Activated T-cell treated with anti-CD3 and anti-CD28 coated beads, Interleukin-2, amount 50 U/mL, for 72 hours (primary cell): Measurements from ENCODE around the gene KIF26B. TPM values are rescaled to one million over a fixed set of nuclear protein-coding genes. Genes with fewer than 3 reads are reported as not detected.

Experiments
- ATAC-seq, 2 donors: fragments of 150-1000 bp; cut with Tn5 transposase; replicated peaks in 1 of 2; 2 replicates each; pipeline ENCODE4 v1.10.0; 2021; ENCODE audit warnings: moderate library complexity in 2 of 2, mild to moderate bottlenecking in 1 of 2
- DNase-seq, 2 donors: peaks; one replicate each; pipeline ENCODE4 v3.0.0; 2021 to 2022; ENCODE audit warnings: mixed read lengths in 1 of 2
- H3K27ac Mint-ChIP-seq: one replicate; pipeline ENCODE4 v1.8.0; 2022; ENCODE audit warnings: mild to moderate bottlenecking, moderate library complexity, mixed read lengths
- H3K27me3 Mint-ChIP-seq: one replicate; pipeline ENCODE4 v1.8.0; 2022; ENCODE audit warnings: low read depth, mixed read lengths
- H3K36me3 Mint-ChIP-seq, 2 donors: one replicate each; pipeline ENCODE4 v1.8.0; 2022; ENCODE audit warnings: mixed read lengths in 2 of 2, mild to moderate bottlenecking in 1 of 2; ENCODE audit not compliant: insufficient read depth in 2 of 2
- H3K4me1 Mint-ChIP-seq: one replicate; pipeline ENCODE4 v1.8.0; 2022; ENCODE audit warnings: low read depth, mixed read lengths
- H3K4me3 Mint-ChIP-seq, 2 donors: one replicate each; pipeline ENCODE4 v1.8.0; 2022; ENCODE audit warnings: mild to moderate bottlenecking in 2 of 2, mixed read lengths in 2 of 2, moderate library complexity in 2 of 2
- H3K9me3 Mint-ChIP-seq, 2 donors: one replicate each; pipeline ENCODE4 v1.8.0; 2022; ENCODE audit warnings: mixed read lengths in 2 of 2
- total RNA-seq, 2 donors: library from RNA; stranded (reverse); gene quantifications; one replicate each; pipeline ENCODE4 v1.2.3, GENCODE V29; 2022

Gene KIF26B
- total RNA-seq, 2 donors from 2014 or later = 0.25 to 0.34 TPM

DNA sequence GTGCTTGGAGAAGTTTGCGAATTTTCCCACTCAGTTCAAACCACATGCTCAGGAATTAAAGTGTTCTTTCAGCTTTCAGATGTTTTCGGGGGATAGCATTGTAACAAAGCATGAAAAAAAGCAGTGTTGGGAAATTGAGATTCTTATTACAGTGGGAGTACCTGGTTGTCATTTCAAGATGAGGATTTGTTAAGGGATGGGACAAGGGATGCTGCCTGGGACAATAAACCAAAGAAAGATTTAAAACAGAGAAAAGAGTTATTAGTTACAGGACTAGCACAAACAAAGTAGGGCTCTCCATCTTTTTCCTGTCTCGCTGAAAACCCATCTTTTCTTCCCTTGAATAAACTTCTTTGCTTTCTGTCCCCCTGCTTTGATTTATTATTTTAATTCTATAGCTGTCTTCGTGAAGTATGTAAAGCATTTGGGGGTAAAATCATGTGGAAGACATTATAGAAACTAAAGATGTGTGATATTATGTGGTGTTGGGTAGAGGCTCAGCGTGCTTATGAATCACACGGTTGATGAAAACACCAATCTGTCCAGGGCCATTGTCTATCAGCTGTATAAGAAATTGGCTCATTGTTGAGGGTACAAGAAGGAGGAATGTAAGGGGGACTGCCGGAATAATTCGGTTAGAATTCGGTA lies 277.6 kb downstream of the KIF26B start:
- peaks cover 0 to 1% of the 10 kb centered on the region in 2 donors for H3K36me3 Mint-ChIP-seq
- H3K4me1 Mint-ChIP-seq = no peaks in the 10 kb centered on the region
- H3K27ac Mint-ChIP-seq = no peak overlapping the region
- H3K9me3 Mint-ChIP-seq = no peaks in the 10 kb centered on the region
- peaks cover 5% of the 10 kb centered on the region for H3K27me3 Mint-ChIP-seq
- no peak overlapping the region for H3K4me3 Mint-ChIP-seq
- no peak for ATAC-seq
- DNase-seq = no peak

DNA sequence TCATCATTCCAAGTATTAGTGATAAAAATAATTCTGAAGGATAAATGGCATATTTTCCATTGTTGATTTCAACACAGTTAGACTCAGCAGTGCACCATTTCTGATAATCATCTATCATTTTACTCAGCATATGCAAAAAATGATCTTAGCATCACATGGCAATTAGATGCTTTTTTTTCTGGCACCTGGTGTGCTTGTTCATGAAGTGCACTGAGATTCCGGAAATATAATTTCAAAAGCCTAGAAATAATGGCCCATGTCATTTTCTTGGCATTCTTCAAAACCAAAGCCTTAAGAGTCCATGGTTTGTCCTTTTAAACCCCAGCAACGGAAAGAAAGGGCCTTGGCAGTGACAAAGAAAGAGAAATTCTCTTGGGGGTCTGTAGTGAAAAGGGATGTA lies 278.8 kb downstream of the KIF26B start:
- no peaks in the 10 kb centered on the region for H3K9me3 Mint-ChIP-seq
- no peak for ATAC-seq
- no peak overlapping the region for H3K27ac Mint-ChIP-seq
- no peak overlapping the region for H3K4me3 Mint-ChIP-seq
- H3K4me1 Mint-ChIP-seq = no peaks in the 10 kb centered on the region
- DNase-seq = no peak
- H3K36me3 Mint-ChIP-seq = peaks cover 0 to 1% of the 10 kb centered on the region in 2 donors
- peaks cover 11% of the 10 kb centered on the region for H3K27me3 Mint-ChIP-seq

- no peak overlapping the region for H3K27ac Mint-ChIP-seq
- H3K27me3 Mint-ChIP-seq = peaks cover 13% of the 10 kb centered on the region
- ATAC-seq (no peak), DNase-seq (no peak)
- H3K4me1 Mint-ChIP-seq = no peaks in the 10 kb centered on the region
- H3K9me3 Mint-ChIP-seq = no peaks in the 10 kb centered on the region
- H3K36me3 Mint-ChIP-seq = peaks cover 0 to 1% of the 10 kb centered on the region in 2 donors
- H3K4me3 Mint-ChIP-seq = no peak overlapping the region
Observed at GRCh38 chr1:245434280-245434679, 279.5 kb downstream of the KIF26B start.

DNA sequence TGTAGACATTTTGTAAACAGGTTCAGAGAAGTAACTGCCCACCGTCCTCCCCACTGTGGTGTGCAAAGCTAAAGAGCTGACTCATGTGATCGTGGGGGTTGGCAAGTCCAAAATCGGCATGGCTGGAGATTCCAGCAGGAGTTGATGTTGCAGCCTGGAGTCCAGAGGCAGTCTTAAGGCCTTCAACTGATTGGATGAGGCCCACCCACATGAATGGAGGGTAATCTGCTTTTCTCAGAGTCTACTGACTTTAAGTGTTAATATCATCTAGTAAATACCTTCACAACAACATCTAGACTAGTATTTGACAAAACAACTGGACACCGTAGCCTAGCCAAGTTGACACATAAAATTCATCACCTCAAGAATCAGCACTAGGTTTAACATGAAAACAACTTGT lies 281.6 kb downstream of the KIF26B start:
- Mint-ChIP-seq H3K9me3 (no peaks in the 10 kb centered on the region), H3K36me3 (peaks cover 0 to 1% of the 10 kb centered on the region in 2 donors), H3K4me1 (peaks cover 2% of the 10 kb centered on the region), H3K27me3 (peaks cover 25% of the 10 kb centered on the region), H3K4me3 (no peak overlapping the region), H3K27ac (no peak overlapping the region)
- ATAC-seq (no peak), DNase-seq (no peak)

DNA sequence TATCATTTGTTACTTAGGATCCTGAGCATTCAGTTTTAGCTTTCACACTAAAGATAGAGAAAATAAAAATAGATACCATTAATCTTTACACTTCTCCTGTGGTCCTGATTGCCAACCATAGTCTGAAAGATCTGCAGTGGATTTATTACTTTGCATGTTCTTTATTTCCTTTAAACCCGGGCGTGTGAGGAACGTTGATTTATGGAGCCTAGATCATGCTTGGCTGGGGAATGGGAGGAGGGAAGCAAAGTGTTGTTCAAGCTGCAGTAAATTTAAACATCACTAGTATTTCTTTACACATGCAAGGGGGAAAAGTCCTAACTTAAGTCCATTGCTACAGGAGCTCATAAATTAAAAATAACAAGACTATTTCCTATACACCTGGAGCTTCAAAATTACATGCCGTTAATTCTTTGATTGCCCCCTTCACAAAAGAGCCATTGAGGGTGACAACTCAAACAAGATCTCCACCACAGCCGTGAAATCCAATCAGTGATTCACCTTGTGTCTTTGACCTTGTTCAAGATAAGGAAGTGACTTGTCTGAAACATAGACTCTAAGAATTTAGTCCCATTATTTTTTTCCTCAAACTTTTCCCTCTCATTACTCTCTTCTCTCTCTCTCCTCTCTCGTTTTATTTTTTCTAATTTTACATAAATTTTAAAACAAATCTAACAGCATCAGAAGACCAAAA lies 282.7 kb downstream of the KIF26B start:
- Mint-ChIP-seq H3K27me3 (peaks cover 24% of the 10 kb centered on the region), H3K4me1 (peaks cover 5% of the 10 kb centered on the region), H3K36me3 (peaks cover 0 to 1% of the 10 kb centered on the region in 2 donors), H3K9me3 (no peaks in the 10 kb centered on the region), H3K27ac (no peak overlapping the region), H3K4me3 (no peak overlapping the region)
- ATAC-seq = no peak
- DNase-seq = no peak

DNA sequence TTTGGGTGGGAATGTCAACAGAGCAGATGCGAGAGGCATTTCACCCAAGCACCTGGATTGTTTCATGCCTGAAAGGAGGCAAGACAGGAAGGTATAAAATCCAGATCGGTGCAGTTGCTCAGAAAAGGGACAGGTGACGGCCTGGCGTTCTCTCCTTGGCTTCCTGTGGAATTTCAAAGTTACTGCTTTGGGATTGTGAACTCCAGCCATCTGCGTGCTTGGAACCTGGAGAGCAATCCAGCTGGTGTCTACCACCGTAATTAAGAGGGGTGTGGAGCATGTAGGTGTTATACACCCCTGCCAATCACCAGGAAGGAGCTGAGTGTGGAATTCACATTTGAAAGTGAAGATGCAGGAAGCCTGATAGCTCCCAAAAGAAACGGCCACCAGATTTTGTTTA lies 286.1 kb downstream of the KIF26B start:
- peaks cover 5% of the 10 kb centered on the region for H3K4me1 Mint-ChIP-seq
- no peak overlapping the region for H3K27ac Mint-ChIP-seq
- no peak for ATAC-seq
- peaks cover 0 to 1% of the 10 kb centered on the region in 2 donors for H3K36me3 Mint-ChIP-seq
- H3K27me3 Mint-ChIP-seq = peaks cover 24% of the 10 kb centered on the region
- DNase-seq = no peak
- peaks cover 0 to 3% of the 10 kb centered on the region in 2 donors for H3K9me3 Mint-ChIP-seq
- no peak overlapping the region for H3K4me3 Mint-ChIP-seq

DNA sequence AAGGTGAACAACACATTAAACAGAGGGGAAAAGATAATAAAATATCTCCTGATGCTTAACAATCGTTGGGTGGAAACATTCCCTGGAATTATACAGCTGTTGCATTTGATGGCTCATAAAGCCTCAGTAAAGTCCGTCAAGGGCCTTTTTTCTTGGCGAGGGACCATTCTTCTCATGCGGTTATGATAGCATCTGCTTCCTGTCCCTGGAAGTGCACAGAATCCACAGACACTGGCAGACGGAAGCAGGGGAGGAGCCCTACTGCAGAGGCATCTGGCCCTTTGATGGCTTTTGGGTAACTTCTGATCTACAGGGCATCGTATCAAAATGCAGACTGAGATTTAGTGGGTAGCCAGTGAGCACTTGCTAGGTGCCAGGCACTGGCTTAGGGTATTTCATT lies 286.9 kb downstream of the KIF26B start:
- Mint-ChIP-seq H3K27me3 (peaks cover 24% of the 10 kb centered on the region), H3K27ac (no peak overlapping the region), H3K9me3 (peaks cover 0 to 4% of the 10 kb centered on the region in 2 donors), H3K4me1 (peaks cover 5% of the 10 kb centered on the region), H3K4me3 (no peak overlapping the region), H3K36me3 (peaks cover 0 to 1% of the 10 kb centered on the region in 2 donors)
- DNase-seq (no peak), ATAC-seq (no peak)

- no peak overlapping the region for H3K4me3 Mint-ChIP-seq
- H3K27ac Mint-ChIP-seq = no peak overlapping the region
- peaks cover 16% of the 10 kb centered on the region for H3K27me3 Mint-ChIP-seq
- H3K4me1 Mint-ChIP-seq = peaks cover 5% of the 10 kb centered on the region
- DNase-seq (no peak), ATAC-seq (no peak)
- H3K36me3 Mint-ChIP-seq = no peaks in the 10 kb centered on the region
- peaks cover 0 to 4% of the 10 kb centered on the region in 2 donors for H3K9me3 Mint-ChIP-seq
Observed at GRCh38 chr1:245444147-245444828, 289.5 kb downstream of the KIF26B start.

DNA sequence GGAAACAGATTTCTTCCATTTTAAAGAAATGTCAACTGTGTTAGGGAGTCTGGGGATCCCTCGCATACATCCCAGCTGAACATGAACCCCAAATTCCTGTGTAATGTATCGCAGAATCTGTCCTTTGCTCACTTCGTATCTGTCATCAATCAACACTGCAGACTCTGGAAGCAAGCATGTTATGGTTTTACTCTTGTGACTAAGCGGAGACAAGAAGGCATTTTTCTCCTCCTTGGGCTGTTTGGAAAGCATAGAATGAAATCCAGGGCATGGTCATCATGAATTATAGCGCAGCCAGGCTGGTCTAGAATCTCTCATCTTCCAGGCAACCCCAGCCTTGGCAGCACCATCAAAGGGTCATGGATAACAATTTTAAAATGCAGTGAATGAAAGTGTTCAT lies 290.2 kb downstream of the KIF26B start:
- Mint-ChIP-seq H3K27me3 (peaks cover 16% of the 10 kb centered on the region), H3K4me1 (peaks cover 5% of the 10 kb centered on the region), H3K9me3 (peaks cover 0 to 4% of the 10 kb centered on the region in 2 donors), H3K36me3 (no peaks in the 10 kb centered on the region), H3K4me3 (no peak overlapping the region), H3K27ac (no peak overlapping the region)
- DNase-seq (no peak), ATAC-seq (no peak)

- Mint-ChIP-seq H3K4me1 (no peaks in the 10 kb centered on the region), H3K9me3 (peaks cover 0 to 4% of the 10 kb centered on the region in 2 donors), H3K27ac (no peak overlapping the region), H3K27me3 (no peaks in the 10 kb centered on the region), H3K4me3 (no peak overlapping the region), H3K36me3 (no peaks in the 10 kb centered on the region)
- no peak for ATAC-seq
- no peak for DNase-seq
Observed at GRCh38 chr1:245448531-245448930, 293.7 kb downstream of the KIF26B start.

GRCh38 chr1:245448975-245449431 lies 294.2 kb downstream of the KIF26B start:
- no peaks in the 10 kb centered on the region for H3K36me3 Mint-ChIP-seq
- no peak overlapping the region for H3K27ac Mint-ChIP-seq
- H3K27me3 Mint-ChIP-seq = no peaks in the 10 kb centered on the region
- no peak for DNase-seq
- H3K9me3 Mint-ChIP-seq = peaks cover 0 to 4% of the 10 kb centered on the region in 2 donors
- no peak overlapping the region for H3K4me3 Mint-ChIP-seq
- no peaks in the 10 kb centered on the region for H3K4me1 Mint-ChIP-seq
- no peak for ATAC-seq

- no peaks in the 10 kb centered on the region for H3K9me3 Mint-ChIP-seq
- H3K4me1 Mint-ChIP-seq = no peaks in the 10 kb centered on the region
- no peak overlapping the region for H3K27ac Mint-ChIP-seq
- no peaks in the 10 kb centered on the region for H3K27me3 Mint-ChIP-seq
- no peak overlapping the region for H3K4me3 Mint-ChIP-seq
- H3K36me3 Mint-ChIP-seq = no peaks in the 10 kb centered on the region
- ATAC-seq (no peak), DNase-seq (no peak)
Observed at GRCh38 chr1:245453541-245453940, 298.8 kb downstream of the KIF26B start.

GRCh38 chr1:245454051-245454450 lies 299.3 kb downstream of the KIF26B start:
- H3K9me3 Mint-ChIP-seq = no peaks in the 10 kb centered on the region
- DNase-seq (no peak), ATAC-seq (no peak)
- no peaks in the 10 kb centered on the region for H3K36me3 Mint-ChIP-seq
- H3K4me3 Mint-ChIP-seq = no peak overlapping the region
- H3K27ac Mint-ChIP-seq = no peak overlapping the region
- no peaks in the 10 kb centered on the region for H3K4me1 Mint-ChIP-seq
- H3K27me3 Mint-ChIP-seq = no peaks in the 10 kb centered on the region
